Activated naive CD4-positive, alpha-beta T cell treated with anti-CD3 and anti-CD28 coated beads, Interleukin-2, amount 10 ng/mL, durations not matched to agents 7 days and 5 days (primary cell): ENCODE measurements around the gene S100A14.

Experiments
- CTCF ChIA-PET: fragments of 350-600 bp; sonication (Branson Sonifier 250); formaldehyde crosslinking; loops from one replicate; lab custom pipeline; 2021; ENCODE audit warnings: antibody characterized with exemption; lab: Charles Lee
- DNase-seq: peaks from one replicate; pipeline ENCODE4 v3.0.0-alpha.2; 2020
- H3K27ac Mint-ChIP-seq: one replicate; pipeline ENCODE4 v1.8.0; 2021; ENCODE audit warnings: mild to moderate bottlenecking, moderate library complexity, mixed read lengths
- H3K27me3 Mint-ChIP-seq: one replicate; pipeline ENCODE4 v1.8.0; 2021; ENCODE audit warnings: mild to moderate bottlenecking, mixed read lengths
- H3K36me3 Mint-ChIP-seq: one replicate; pipeline ENCODE4 v1.8.0; 2021; ENCODE audit warnings: mixed read lengths
- H3K4me1 Mint-ChIP-seq: one replicate; pipeline ENCODE4 v1.8.0; 2021; ENCODE audit warnings: mixed read lengths
- H3K4me3 Mint-ChIP-seq: one replicate; pipeline ENCODE4 v1.8.0; 2021; ENCODE audit warnings: mild to moderate bottlenecking, moderate library complexity, mixed read lengths
- H3K9me3 Mint-ChIP-seq: one replicate; pipeline ENCODE4 v1.8.0; 2021; ENCODE audit warnings: mixed read lengths

S100A14 gene

DNA sequence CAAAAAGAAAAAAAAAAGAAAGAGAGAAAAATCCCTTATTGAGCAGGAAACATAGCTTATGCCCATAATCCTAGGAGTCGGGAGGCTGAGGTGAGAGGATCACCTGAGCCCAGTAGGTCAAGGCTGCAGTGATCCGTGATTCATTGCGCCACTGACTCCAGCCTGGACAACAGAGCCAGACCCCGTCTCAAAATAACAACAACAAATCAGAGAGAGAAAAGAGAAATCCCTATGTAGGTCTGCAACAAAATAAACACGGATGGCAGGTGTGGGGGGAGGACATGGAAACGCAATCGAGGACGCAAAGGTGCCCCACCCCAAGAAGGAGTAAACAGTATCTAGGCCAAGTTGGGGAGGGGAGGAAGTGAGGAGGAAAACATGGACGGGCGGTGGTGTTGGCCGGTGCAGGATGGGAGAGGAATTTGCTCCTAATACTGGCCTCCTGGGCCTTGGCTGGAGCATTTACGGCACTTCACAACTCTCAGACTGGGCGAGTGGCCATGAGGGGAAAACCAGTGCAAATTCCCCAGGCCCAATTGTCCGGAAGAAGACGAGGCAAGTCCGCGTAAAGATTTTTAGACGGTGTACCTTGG is 17.1 kb upstream of the S100A14 start:
- Mint-ChIP-seq H3K4me3 (peak overlapping the region; percentile 96), H3K4me1 (peaks cover 49% of the 10 kb centered on the region), H3K9me3 (no peaks in the 10 kb centered on the region), H3K27ac (peak overlapping the region; percentile 100), H3K36me3 (peaks cover 34% of the 10 kb centered on the region), H3K27me3 (peaks cover 13% of the 10 kb centered on the region)
- CTCF ChIA-PET = interaction anchor here (1.2 to 2.1 kb wide), 3 partner anchors 10 to 102 kb away, joined by 3 to 9 read pairs (median 6); no protein-coding TSS in a partner anchor
- no peak for DNase-seq

GRCh38 chr1:153631047-153632022 is 15.2 kb upstream of the S100A14 start:
- Mint-ChIP-seq H3K27ac (no peak overlapping the region), H3K4me1 (peaks cover 38% of the 10 kb centered on the region), H3K4me3 (no peak overlapping the region), H3K9me3 (no peaks in the 10 kb centered on the region), H3K36me3 (peaks cover 18% of the 10 kb centered on the region), H3K27me3 (peaks cover 27% of the 10 kb centered on the region)
- no peak for DNase-seq
- CTCF ChIA-PET = interaction anchor here (1.2 to 4.4 kb wide), 3 partner anchors 13 to 120 kb away, joined by 3 to 24 read pairs (median 4); no protein-coding TSS in a partner anchor

GRCh38 chr1:153630384-153630783 is 14.3 kb upstream of the S100A14 start:
- H3K9me3 Mint-ChIP-seq = no peaks in the 10 kb centered on the region
- peaks cover 31% of the 10 kb centered on the region for H3K4me1 Mint-ChIP-seq
- H3K4me3 Mint-ChIP-seq = no peak overlapping the region
- peaks cover 31% of the 10 kb centered on the region for H3K27me3 Mint-ChIP-seq
- DNase-seq = no peak
- peaks cover 12% of the 10 kb centered on the region for H3K36me3 Mint-ChIP-seq
- no peak overlapping the region for H3K27ac Mint-ChIP-seq
- CTCF ChIA-PET = interaction anchor here (1.2 to 4.4 kb wide), 4 partner anchors 12 to 119 kb away, joined by 3 to 24 read pairs (median 14); no protein-coding TSS in a partner anchor

DNA sequence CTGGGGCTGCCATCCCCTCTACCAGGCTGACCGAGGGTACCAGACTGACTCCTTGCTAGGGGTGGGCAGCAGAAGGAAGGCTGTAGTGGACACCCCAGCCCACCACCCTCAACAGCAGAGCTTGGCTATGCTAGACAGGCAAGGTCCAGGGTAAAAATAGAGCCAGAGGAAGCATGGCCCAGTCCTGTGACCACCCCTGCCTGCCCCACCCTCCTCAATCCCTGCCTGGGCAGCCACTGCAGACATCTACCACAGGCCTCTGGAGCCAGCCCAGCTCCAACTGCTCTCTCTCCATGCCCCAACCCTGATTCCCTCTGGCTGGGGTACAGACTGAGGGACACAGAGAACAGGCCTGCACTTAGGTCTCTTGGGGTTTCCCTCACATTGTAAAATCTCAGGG is 13.8 kb upstream of the S100A14 start:
- no peaks in the 10 kb centered on the region for H3K9me3 Mint-ChIP-seq
- DNase-seq = no peak
- peaks cover 27% of the 10 kb centered on the region for H3K4me1 Mint-ChIP-seq
- H3K27ac Mint-ChIP-seq = no peak overlapping the region
- CTCF ChIA-PET = interaction anchor here (1.2 to 4.4 kb wide), 4 partner anchors 12 to 119 kb away, joined by 3 to 24 read pairs (median 14); no protein-coding TSS in a partner anchor
- peaks cover 11% of the 10 kb centered on the region for H3K36me3 Mint-ChIP-seq
- peaks cover 31% of the 10 kb centered on the region for H3K27me3 Mint-ChIP-seq
- H3K4me3 Mint-ChIP-seq = no peak overlapping the region

- CTCF ChIA-PET = interaction anchor here (1.2 to 4.4 kb wide), 5 partner anchors 8 to 118 kb away, joined by 3 to 24 read pairs (median 5); no protein-coding TSS in a partner anchor
- no peak for DNase-seq
- peaks cover 24% of the 10 kb centered on the region for H3K4me1 Mint-ChIP-seq
- no peak overlapping the region for H3K27ac Mint-ChIP-seq
- H3K27me3 Mint-ChIP-seq = peaks cover 31% of the 10 kb centered on the region
- no peaks in the 10 kb centered on the region for H3K9me3 Mint-ChIP-seq
- peaks cover 7% of the 10 kb centered on the region for H3K36me3 Mint-ChIP-seq
- H3K4me3 Mint-ChIP-seq = no peak overlapping the region
These were observed 13.2 kb upstream of the S100A14 start for GRCh38 chr1:153629343-153629665.

- Mint-ChIP-seq H3K9me3 (no peaks in the 10 kb centered on the region), H3K27me3 (peaks cover 31% of the 10 kb centered on the region), H3K4me3 (no peak overlapping the region), H3K36me3 (peaks cover 2% of the 10 kb centered on the region), H3K27ac (no peak overlapping the region), H3K4me1 (peaks cover 21% of the 10 kb centered on the region)
- DNase-seq = no peak
- CTCF ChIA-PET = interaction anchor here (1.1 to 4.4 kb wide), 6 partner anchors 9 to 118 kb away, joined by 3 to 24 read pairs (median 4); no protein-coding TSS in a partner anchor
These were observed 12.7 kb upstream of the S100A14 start for GRCh38 chr1:153628638-153629342.

GRCh38 chr1:153627715-153628626 is 11.8 kb upstream of the S100A14 start, which contains the start of gene S100A1:
TSS of gene S100A1 (plus strand) at chr1:153628434. CDS start at chr1:153630522, 2,088 bp downstream.
- H3K9me3 Mint-ChIP-seq = no peaks in the 10 kb centered on the region
- H3K36me3 Mint-ChIP-seq = no peaks in the 10 kb centered on the region
- no peak within 1 kb of the TSS for H3K4me3 Mint-ChIP-seq
- H3K27me3 Mint-ChIP-seq = peaks cover 31% of the 10 kb centered on the region
- CTCF ChIA-PET = interaction anchor here (1.1 to 4.4 kb wide), 11 partner anchors 10 to 118 kb away, joined by 3 to 24 read pairs (median 5); partner anchors contain the start of genes S100A14 and S100A16
- H3K4me1 Mint-ChIP-seq = peaks cover 12% of the 10 kb centered on the region
- no peak for DNase-seq
- H3K27ac Mint-ChIP-seq = no peak within 1 kb of the TSS

GRCh38 chr1:153626904-153627714 is 11.0 kb upstream of the S100A14 start, which contains the start of gene S100A13:
TSS of gene S100A13 (minus strand) at chr1:153627505. CDS start at chr1:153626472, 1,033 bp downstream.
- no peak for DNase-seq
- H3K27ac Mint-ChIP-seq = no peak within 1 kb of the TSS
- no peak within 1 kb of the TSS for H3K4me3 Mint-ChIP-seq
- no peaks in the 10 kb centered on the region for H3K36me3 Mint-ChIP-seq
- H3K9me3 Mint-ChIP-seq = no peaks in the 10 kb centered on the region
- H3K27me3 Mint-ChIP-seq = peaks cover 31% of the 10 kb centered on the region
- CTCF ChIA-PET = interaction anchor here (0.6 to 4.4 kb wide), 9 partner anchors 9 to 111 kb away, joined by 3 to 24 read pairs (median 6); partner anchors contain the start of genes S100A14 and S100A16
- H3K4me1 Mint-ChIP-seq = peaks cover 8% of the 10 kb centered on the region

DNA sequence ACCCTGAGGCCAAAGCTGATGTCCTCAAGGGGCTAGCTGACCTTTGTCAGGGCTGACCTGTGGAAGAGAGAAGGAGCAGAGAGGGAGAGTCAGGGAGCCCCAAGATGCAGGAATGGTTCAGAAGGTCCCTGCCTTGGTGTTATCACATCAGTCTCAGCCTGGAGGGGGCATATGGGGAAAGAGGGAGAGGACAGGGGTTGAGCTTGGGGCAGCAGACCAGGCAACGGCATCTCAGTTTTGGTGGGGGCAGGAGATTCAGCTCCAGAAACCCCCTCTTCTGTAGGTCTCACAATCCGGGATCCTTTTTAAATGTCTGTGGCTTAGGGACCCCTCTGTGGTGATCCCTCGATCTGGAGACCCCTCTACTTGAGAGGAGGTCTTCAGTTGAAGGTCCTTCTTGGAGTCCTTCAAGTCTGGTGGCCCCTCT is 10.4 kb upstream of the S100A14 start:
- Mint-ChIP-seq H3K27ac (no peak overlapping the region), H3K27me3 (peaks cover 31% of the 10 kb centered on the region), H3K36me3 (no peaks in the 10 kb centered on the region), H3K4me3 (no peak overlapping the region), H3K4me1 (peaks cover 4% of the 10 kb centered on the region), H3K9me3 (no peaks in the 10 kb centered on the region)
- no peak for DNase-seq
- CTCF ChIA-PET = interaction anchor here (0.6 to 4.4 kb wide), 6 partner anchors 8 to 94 kb away, joined by 3 to 24 read pairs (median 8); partner anchors contain the start of gene S100A14

DNA sequence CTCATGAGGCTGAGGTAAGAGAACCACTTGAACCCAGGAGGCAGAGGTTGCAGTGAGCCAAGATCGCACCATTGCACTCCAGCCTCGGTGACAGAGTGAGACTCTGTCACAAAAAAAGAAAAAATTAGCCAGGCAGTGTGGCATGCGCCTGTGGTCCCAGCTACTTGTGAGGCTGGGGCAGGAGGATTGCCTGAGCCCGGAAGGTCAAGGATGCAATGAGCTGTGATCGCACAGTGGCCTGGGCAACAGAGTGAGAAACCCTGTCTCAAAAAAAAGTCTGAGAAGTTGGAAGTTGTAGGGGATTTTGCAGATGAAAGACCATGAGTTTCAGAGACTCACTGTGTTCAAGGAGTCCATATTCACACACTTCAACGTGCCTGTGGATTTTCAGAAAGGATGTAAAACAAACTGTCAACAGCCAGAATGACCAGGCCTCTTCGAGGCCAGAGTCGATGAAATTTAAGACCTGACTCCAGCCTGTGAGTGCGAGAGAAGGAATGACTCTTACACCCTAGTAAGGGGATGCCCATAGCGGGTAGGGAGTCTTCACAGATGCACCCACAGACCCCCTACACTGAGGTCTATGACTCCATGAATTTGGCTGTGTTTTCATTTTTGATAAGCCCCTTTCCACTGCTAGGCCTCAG is 9.0 kb upstream of the S100A14 start:
- Mint-ChIP-seq H3K27ac (no peak overlapping the region), H3K36me3 (no peaks in the 10 kb centered on the region), H3K4me1 (peaks cover 2% of the 10 kb centered on the region), H3K4me3 (no peak overlapping the region), H3K9me3 (no peaks in the 10 kb centered on the region), H3K27me3 (peaks cover 31% of the 10 kb centered on the region)
- DNase-seq = no peak
- CTCF ChIA-PET = no interaction called here

GRCh38 chr1:153623101-153623500 is 7.0 kb upstream of the S100A14 start:
- no peak for DNase-seq
- Mint-ChIP-seq H3K9me3 (no peaks in the 10 kb centered on the region), H3K4me1 (peaks cover 2% of the 10 kb centered on the region), H3K36me3 (no peaks in the 10 kb centered on the region), H3K4me3 (no peak overlapping the region), H3K27me3 (peaks cover 22% of the 10 kb centered on the region), H3K27ac (no peak overlapping the region)
- CTCF ChIA-PET = interaction anchor here (1.1 to 1.6 kb wide), 3 partner anchors 91 to 117 kb away, joined by 3 to 4 read pairs (median 4); no protein-coding TSS in a partner anchor
